SK-N-SH treated with all-trans-retinoic acid at 6 μM for 48 hours (cell line): ENCODE results near the gene MYD88.

Experiments
- ATAC-seq: fragments of 200-7000 bp; cut with Tn5 transposase; 3 replicates; pipeline ENCODE4 v1.9.1; 2020; ENCODE audit warnings: mild to moderate bottlenecking, moderate library complexity
- ARNTL ChIP-seq: fragments of 450-650 bp; formaldehyde crosslinking; IDR thresholded peaks from 2 replicates; pipeline ENCODE4 v1.5.0; 2020; ENCODE audit warnings: low read depth, mild to moderate bottlenecking, moderate library complexity, borderline replicate concordance
- BACH2 ChIP-seq: fragments of 250-450 bp; sonication (Bioruptor Pico); IDR thresholded peaks from 2 replicates; pipeline ENCODE4 v1.9.0; 2021; ENCODE audit warnings: mild to moderate bottlenecking, borderline replicate concordance
- CREB5 ChIP-seq: fragments of 250-450 bp; sonication (Bioruptor Pico); IDR thresholded peaks from 2 replicates; pipeline ENCODE4 v1.5.1; 2020; ENCODE audit warnings: low read depth, mild to moderate bottlenecking, moderate library complexity
- CSDC2 ChIP-seq: fragments of 250-450 bp; sonication (Bioruptor Pico); IDR thresholded peaks from 2 replicates; pipeline ENCODE4 v1.5.0; 2020; ENCODE audit warnings: mild to moderate bottlenecking, moderate library complexity
- ESRRG ChIP-seq: fragments of 250-450 bp; sonication (Bioruptor Pico); IDR thresholded peaks from 2 replicates; pipeline ENCODE4 v1.6.1; 2021; ENCODE audit warnings: mild to moderate bottlenecking
- GLIS3 ChIP-seq: fragments of 250-450 bp; sonication (Bioruptor Pico); IDR thresholded peaks from 2 replicates; pipeline ENCODE4 v1.5.0; 2020; ENCODE audit warnings: mild to moderate bottlenecking, moderate library complexity
- ISL1 ChIP-seq: fragments of 250-450 bp; sonication (Bioruptor Pico); IDR thresholded peaks from 2 replicates; pipeline ENCODE4 v2.1.2; 2022; ENCODE audit warnings: mild to moderate bottlenecking, moderate library complexity
- OSR1 ChIP-seq: fragments of 250-450 bp; sonication (Bioruptor Pico); IDR thresholded peaks from 2 replicates; pipeline ENCODE4 v1.8.0; 2022; ENCODE audit warnings: moderate library complexity, mild to moderate bottlenecking, inconsistent platforms
- PPARA ChIP-seq: fragments of 250-450 bp; sonication (Bioruptor Pico); IDR thresholded peaks from 2 replicates; pipeline ENCODE4 v1.5.0; 2020; ENCODE audit warnings: mild to moderate bottlenecking, borderline replicate concordance
- RARB ChIP-seq: fragments of 250-450 bp; sonication (Bioruptor Pico); IDR thresholded peaks from 2 replicates; pipeline ENCODE4 v1.8.0; 2021; ENCODE audit warnings: mild to moderate bottlenecking, moderate library complexity
- TCF4 ChIP-seq: fragments of 250-450 bp; sonication (Bioruptor Pico); IDR thresholded peaks from 2 replicates; pipeline ENCODE4 v1.8.0; 2021; ENCODE audit warnings: mild to moderate bottlenecking, moderate library complexity, borderline replicate concordance
- TOX ChIP-seq: fragments of 250-450 bp; sonication (Bioruptor Pico); IDR thresholded peaks from 2 replicates; pipeline ENCODE4 v1.8.0; 2021; ENCODE audit warnings: mild to moderate bottlenecking, moderate library complexity, borderline replicate concordance
- TSHZ2 ChIP-seq: fragments of 250-450 bp; sonication (Bioruptor Pico); IDR thresholded peaks from 2 replicates; pipeline ENCODE4 v1.5.0; 2020; ENCODE audit warnings: mild to moderate bottlenecking, moderate library complexity
- ZC3H10 ChIP-seq: fragments of 250-450 bp; sonication (Bioruptor Pico); IDR thresholded peaks from 2 replicates; pipeline ENCODE4 v1.5.1; 2021; ENCODE audit warnings: mild to moderate bottlenecking, moderate library complexity
- ZFP3 ChIP-seq: fragments of 250-450 bp; sonication (Bioruptor Pico); IDR thresholded peaks from 2 replicates; pipeline ENCODE4 v1.5.0; 2020; ENCODE audit warnings: mild to moderate bottlenecking, moderate library complexity
- ZFP30 ChIP-seq: fragments of 450-650 bp; formaldehyde crosslinking; IDR thresholded peaks from 2 replicates; pipeline ENCODE4 v1.5.0; 2022; ENCODE audit warnings: mild to moderate bottlenecking, moderate library complexity
- ZNF565 ChIP-seq: fragments of 450-650 bp; formaldehyde crosslinking; conservative IDR thresholded peaks from 2 replicates; pipeline ENCODE4 v1.5.0; 2020; ENCODE audit warnings: low read depth, mild to moderate bottlenecking, moderate library complexity
- ZNF70 ChIP-seq: fragments of 450-650 bp; formaldehyde crosslinking; IDR thresholded peaks from 2 replicates; pipeline ENCODE4 v1.5.0; 2020; ENCODE audit warnings: mild to moderate bottlenecking, moderate library complexity
- ZNF8 ChIP-seq: fragments of 450-650 bp; formaldehyde crosslinking; IDR thresholded peaks from 2 replicates; pipeline ENCODE4 v1.5.0; 2020; ENCODE audit warnings: mild to moderate bottlenecking, moderate library complexity
- TF ChIP-seq, protein P1 (sequence below): fragments of 250-450 bp; sonication (Bioruptor Pico); IDR thresholded peaks from 2 replicates; pipeline ENCODE4 v1.5.1; 2021; ENCODE audit warnings: mild to moderate bottlenecking, moderate library complexity
- TF ChIP-seq, protein P2 (sequence below): fragments of 250-450 bp; sonication (Bioruptor Pico); IDR thresholded peaks from 2 replicates; pipeline ENCODE4 v1.8.0; 2020; ENCODE audit warnings: mild to moderate bottlenecking, moderate library complexity, borderline replicate concordance

The MYD88 gene

GRCh38 chr3:38117163-38117716, 21.2 kb upstream of the MYD88 start:
- ATAC-seq, result peak; percentile 35
- no peak for TF ChIP-seq TCF4

GRCh38 chr3:38117748-38118420, 20.6 kb upstream of the MYD88 start:
- peak; percentile 83 for ATAC-seq

DNA sequence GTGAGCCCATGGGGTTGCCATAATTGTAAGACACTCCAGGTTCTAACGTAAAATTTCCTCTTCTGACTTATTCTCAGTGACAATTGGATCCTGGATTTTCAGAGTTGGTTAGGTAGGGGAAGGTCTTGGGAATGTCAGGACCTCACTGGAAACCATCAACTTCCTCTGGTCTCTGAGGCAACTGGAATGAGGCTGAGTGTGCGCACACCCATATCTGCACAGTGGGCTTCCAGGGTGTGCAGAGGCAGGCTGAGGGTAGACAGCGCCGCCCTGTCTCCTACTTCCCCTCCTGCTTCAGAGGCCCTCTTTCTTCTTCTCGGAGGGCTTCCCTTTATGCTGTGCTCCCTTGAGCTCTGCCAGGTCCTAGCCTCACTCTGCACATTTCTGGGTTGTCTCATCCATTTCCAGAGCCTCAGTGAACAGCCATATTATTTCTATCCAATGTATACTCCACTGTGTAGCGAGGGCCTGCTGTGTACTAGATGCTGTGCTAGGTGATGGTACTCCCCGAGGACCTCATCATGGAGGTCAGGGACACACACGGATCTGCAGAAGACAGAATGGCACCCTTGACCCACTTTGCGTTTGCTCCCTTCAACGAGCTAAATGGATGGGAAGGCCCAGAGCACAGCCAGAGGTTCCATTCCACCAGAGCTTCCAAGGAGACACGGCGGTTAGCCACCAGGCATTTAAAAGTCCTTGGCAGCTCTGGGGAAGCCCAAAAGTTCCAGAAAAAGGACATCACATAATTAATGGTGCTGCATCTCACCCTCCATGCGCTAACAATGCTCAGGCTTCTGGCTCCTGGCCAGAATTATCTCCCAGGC, 19.8 kb upstream of the MYD88 start:
- TF ChIP-seq, protein P1, sequence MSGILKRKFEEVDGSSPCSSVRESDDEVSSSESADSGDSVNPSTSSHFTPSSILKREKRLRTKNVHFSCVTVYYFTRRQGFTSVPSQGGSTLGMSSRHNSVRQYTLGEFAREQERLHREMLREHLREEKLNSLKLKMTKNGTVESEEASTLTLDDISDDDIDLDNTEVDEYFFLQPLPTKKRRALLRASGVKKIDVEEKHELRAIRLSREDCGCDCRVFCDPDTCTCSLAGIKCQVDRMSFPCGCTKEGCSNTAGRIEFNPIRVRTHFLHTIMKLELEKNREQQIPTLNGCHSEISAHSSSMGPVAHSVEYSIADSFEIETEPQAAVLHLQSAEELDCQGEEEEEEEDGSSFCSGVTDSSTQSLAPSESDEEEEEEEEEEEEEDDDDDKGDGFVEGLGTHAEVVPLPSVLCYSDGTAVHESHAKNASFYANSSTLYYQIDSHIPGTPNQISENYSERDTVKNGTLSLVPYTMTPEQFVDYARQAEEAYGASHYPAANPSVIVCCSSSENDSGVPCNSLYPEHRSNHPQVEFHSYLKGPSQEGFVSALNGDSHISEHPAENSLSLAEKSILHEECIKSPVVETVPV (CRISPR knock-in tag), result no peak
- no peak for TF ChIP-seq OSR1 (CRISPR knock-in tag)
- ATAC-seq, result no peak

More at GRCh38 chr3:38117748-38118420, 20.6 kb upstream of the MYD88 start:
- no peak for TF ChIP-seq TOX
- no peak for TF ChIP-seq BACH2 (CRISPR knock-in tag)
- TF ChIP-seq ZNF8, result no peak
- no peak for TF ChIP-seq ZFP3 (CRISPR knock-in tag)
- TF ChIP-seq ARNTL (CRISPR knock-in tag), result no peak
- TF ChIP-seq ZNF565 (CRISPR knock-in tag), result no peak
- no peak for TF ChIP-seq CSDC2 (CRISPR knock-in tag)
- no peak for TF ChIP-seq ZFP30 (CRISPR knock-in tag)
- TF ChIP-seq, protein P2, sequence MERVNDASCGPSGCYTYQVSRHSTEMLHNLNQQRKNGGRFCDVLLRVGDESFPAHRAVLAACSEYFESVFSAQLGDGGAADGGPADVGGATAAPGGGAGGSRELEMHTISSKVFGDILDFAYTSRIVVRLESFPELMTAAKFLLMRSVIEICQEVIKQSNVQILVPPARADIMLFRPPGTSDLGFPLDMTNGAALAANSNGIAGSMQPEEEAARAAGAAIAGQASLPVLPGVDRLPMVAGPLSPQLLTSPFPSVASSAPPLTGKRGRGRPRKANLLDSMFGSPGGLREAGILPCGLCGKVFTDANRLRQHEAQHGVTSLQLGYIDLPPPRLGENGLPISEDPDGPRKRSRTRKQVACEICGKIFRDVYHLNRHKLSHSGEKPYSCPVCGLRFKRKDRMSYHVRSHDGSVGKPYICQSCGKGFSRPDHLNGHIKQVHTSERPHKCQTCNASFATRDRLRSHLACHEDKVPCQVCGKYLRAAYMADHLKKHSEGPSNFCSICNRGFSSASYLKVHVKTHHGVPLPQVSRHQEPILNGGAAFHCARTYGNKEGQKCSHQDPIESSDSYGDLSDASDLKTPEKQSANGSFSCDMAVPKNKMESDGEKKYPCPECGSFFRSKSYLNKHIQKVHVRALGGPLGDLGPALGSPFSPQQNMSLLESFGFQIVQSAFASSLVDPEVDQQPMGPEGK (CRISPR knock-in tag), result no peak
- TF ChIP-seq, protein P1 (CRISPR knock-in tag), result no peak
- no peak for TF ChIP-seq GLIS3 (CRISPR knock-in tag)
- TF ChIP-seq CREB5 (CRISPR knock-in tag), result no peak
- TF ChIP-seq OSR1 (CRISPR knock-in tag), result no peak
- no peak for TF ChIP-seq TSHZ2
- no peak for TF ChIP-seq ESRRG (CRISPR knock-in tag)
- TF ChIP-seq PPARA (CRISPR knock-in tag), result no peak
- no peak for TF ChIP-seq TCF4

- ATAC-seq, result no peak
- no peak for TF ChIP-seq ZNF565 (CRISPR knock-in tag)
- no peak for TF ChIP-seq CSDC2 (CRISPR knock-in tag)
- no peak for TF ChIP-seq ZFP3 (CRISPR knock-in tag)
- no peak for TF ChIP-seq ZC3H10 (CRISPR knock-in tag)
- no peak for TF ChIP-seq ZFP30 (CRISPR knock-in tag)
- no peak for TF ChIP-seq ARNTL (CRISPR knock-in tag)
- no peak for TF ChIP-seq CREB5 (CRISPR knock-in tag)
- TF ChIP-seq ISL1 (CRISPR knock-in tag), result no peak
- TF ChIP-seq TOX, result no peak
- TF ChIP-seq RARB (CRISPR knock-in tag), result no peak
- TF ChIP-seq, protein P1 (CRISPR knock-in tag), result no peak
- TF ChIP-seq ZNF70 (CRISPR knock-in tag), result no peak
Observed at GRCh38 chr3:38119248-38119544, 19.3 kb upstream of the MYD88 start.
